Activated T-helper 2 cell treated with anti-CD3 and anti-CD28 coated beads, Interferon-gamma antibody, Interleukin-2, Interleukin-4, amounts not matched to agents 10 μg/mL and 5 μg/mL and 100 μg/mL, durations not matched to agents 14 hours and 24 hours and 36 hours (primary cell): ENCODE measurements around the gene ARGLU1. TPM values are rescaled to one million over a fixed set of nuclear protein-coding genes. Genes with fewer than 3 reads are reported as not detected.

Experiments
- DNase-seq: peaks from one replicate; pipeline ENCODE4 v3.0.0; 2021; ENCODE audit warnings: low spot score
- H3K27ac Mint-ChIP-seq: one replicate; pipeline ENCODE4 v1.8.0; 2021; ENCODE audit warnings: mixed read lengths
- H3K27me3 Mint-ChIP-seq: one replicate; pipeline ENCODE4 v1.8.0; 2021; ENCODE audit warnings: low read depth, mixed read lengths
- H3K36me3 Mint-ChIP-seq: one replicate; pipeline ENCODE4 v1.8.0; 2021; ENCODE audit warnings: low read depth, mixed read lengths
- H3K4me1 Mint-ChIP-seq: one replicate; pipeline ENCODE4 v1.8.0; 2021; ENCODE audit warnings: low read depth, mixed read lengths
- H3K4me3 Mint-ChIP-seq: one replicate; pipeline ENCODE4 v1.8.0; 2021; ENCODE audit warnings: low read depth, mild to moderate bottlenecking, moderate library complexity, mixed read lengths
- H3K9me3 Mint-ChIP-seq: one replicate; pipeline ENCODE4 v1.8.0; 2021; ENCODE audit warnings: mixed read lengths
- intact Hi-C: fragments of 100-400 bp; cut with micrococcal nuclease; formaldehyde crosslinking; loops from one replicate; pipeline ENCODE4 v1.15.1; 2023
- total RNA-seq: library from RNA; stranded (reverse); gene quantifications from 2 replicates; pipeline ENCODE4 v1.2.3, GENCODE V29; 2022

ARGLU1 gene
- total RNA-seq, 1 donor from 2014 or later = 90.4 TPM

- intact Hi-C loops = no loop called here
- no peaks in the 10 kb centered on the region for H3K36me3 Mint-ChIP-seq
- no peaks in the 10 kb centered on the region for H3K9me3 Mint-ChIP-seq
- peaks cover 39% of the 10 kb centered on the region for H3K27me3 Mint-ChIP-seq
- no peak overlapping the region for H3K4me3 Mint-ChIP-seq
- DNase-seq = no peak
- no peaks in the 10 kb centered on the region for H3K4me1 Mint-ChIP-seq
- no peak overlapping the region for H3K27ac Mint-ChIP-seq
These were observed 42.1 kb downstream of the ARGLU1 start for GRCh38 chr13:106525865-106526264.

GRCh38 chr13:106524108-106524507 lies 43.8 kb downstream of the ARGLU1 start:
- Mint-ChIP-seq H3K4me1 (no peaks in the 10 kb centered on the region), H3K9me3 (no peaks in the 10 kb centered on the region), H3K27ac (no peak overlapping the region), H3K36me3 (no peaks in the 10 kb centered on the region), H3K4me3 (no peak overlapping the region), H3K27me3 (peaks cover 29% of the 10 kb centered on the region)
- no peak for DNase-seq
- intact Hi-C loops = no loop called here

- Mint-ChIP-seq H3K4me3 (no peak overlapping the region), H3K27ac (no peak overlapping the region), H3K27me3 (peaks cover 27% of the 10 kb centered on the region), H3K36me3 (no peaks in the 10 kb centered on the region), H3K9me3 (no peaks in the 10 kb centered on the region), H3K4me1 (no peaks in the 10 kb centered on the region)
- DNase-seq = no peak
- intact Hi-C loops = no loop called here
These were observed 44.4 kb downstream of the ARGLU1 start for GRCh38 chr13:106523576-106523975.

- Mint-ChIP-seq H3K36me3 (no peaks in the 10 kb centered on the region), H3K27me3 (peaks cover 22% of the 10 kb centered on the region)
These were observed 44.9 kb downstream of the ARGLU1 start for GRCh38 chr13:106522898-106523525.

GRCh38 chr13:106522112-106522705 lies 45.7 kb downstream of the ARGLU1 start:
- Mint-ChIP-seq H3K36me3 (no peaks in the 10 kb centered on the region), H3K9me3 (no peaks in the 10 kb centered on the region), H3K27me3 (peaks cover 15% of the 10 kb centered on the region), H3K27ac (no peak overlapping the region), H3K4me1 (no peaks in the 10 kb centered on the region), H3K4me3 (no peak overlapping the region)
- intact Hi-C loops = no loop called here
- no peak for DNase-seq

More at GRCh38 chr13:106522898-106523525, 44.9 kb downstream of the ARGLU1 start:
- Mint-ChIP-seq H3K4me1 (no peaks in the 10 kb centered on the region), H3K27ac (no peak overlapping the region), H3K9me3 (no peaks in the 10 kb centered on the region), H3K4me3 (no peak overlapping the region)
- no peak for DNase-seq
- intact Hi-C loops = no loop called here

- Mint-ChIP-seq H3K9me3 (no peaks in the 10 kb centered on the region), H3K36me3 (no peaks in the 10 kb centered on the region), H3K4me3 (no peak overlapping the region), H3K27ac (no peak overlapping the region), H3K27me3 (peaks cover 9% of the 10 kb centered on the region), H3K4me1 (no peaks in the 10 kb centered on the region)
- intact Hi-C loops = no loop called here
- no peak for DNase-seq
These were observed 46.7 kb downstream of the ARGLU1 start for GRCh38 chr13:106521095-106521799.

- H3K27me3 Mint-ChIP-seq = peaks cover 9% of the 10 kb centered on the region
- no peak for DNase-seq
- H3K36me3 Mint-ChIP-seq = no peaks in the 10 kb centered on the region
- H3K9me3 Mint-ChIP-seq = no peaks in the 10 kb centered on the region
- H3K4me1 Mint-ChIP-seq = no peaks in the 10 kb centered on the region
- H3K4me3 Mint-ChIP-seq = no peak overlapping the region
- no peak overlapping the region for H3K27ac Mint-ChIP-seq
- intact Hi-C loops = no loop called here
These were observed 47.5 kb downstream of the ARGLU1 start for GRCh38 chr13:106520251-106521054.

- no peak for DNase-seq
- H3K9me3 Mint-ChIP-seq = no peaks in the 10 kb centered on the region
- H3K36me3 Mint-ChIP-seq = no peaks in the 10 kb centered on the region
- H3K4me1 Mint-ChIP-seq = no peaks in the 10 kb centered on the region
- intact Hi-C loops = no loop called here
- no peak overlapping the region for H3K4me3 Mint-ChIP-seq
- H3K27me3 Mint-ChIP-seq = peaks cover 15% of the 10 kb centered on the region
- no peak overlapping the region for H3K27ac Mint-ChIP-seq
These were observed 49.4 kb downstream of the ARGLU1 start for GRCh38 chr13:106518512-106518911.

- Mint-ChIP-seq H3K36me3 (no peaks in the 10 kb centered on the region), H3K27ac (no peak overlapping the region), H3K27me3 (peaks cover 17% of the 10 kb centered on the region), H3K4me1 (peaks cover 2% of the 10 kb centered on the region), H3K9me3 (no peaks in the 10 kb centered on the region), H3K4me3 (no peak overlapping the region)
- DNase-seq = no peak
- intact Hi-C loops = no loop called here
These were observed 50.7 kb downstream of the ARGLU1 start for GRCh38 chr13:106517109-106517847.

GRCh38 chr13:106515635-106516254 lies 52.2 kb downstream of the ARGLU1 start:
- intact Hi-C loops = no loop called here
- H3K9me3 Mint-ChIP-seq = no peaks in the 10 kb centered on the region
- no peaks in the 10 kb centered on the region for H3K36me3 Mint-ChIP-seq
- H3K4me3 Mint-ChIP-seq = no peak overlapping the region
- H3K27me3 Mint-ChIP-seq = peaks cover 17% of the 10 kb centered on the region
- no peak overlapping the region for H3K27ac Mint-ChIP-seq
- peaks cover 2% of the 10 kb centered on the region for H3K4me1 Mint-ChIP-seq
- DNase-seq = no peak

GRCh38 chr13:106514928-106515634 lies 52.9 kb downstream of the ARGLU1 start:
- peaks cover 13% of the 10 kb centered on the region for H3K27me3 Mint-ChIP-seq
- H3K4me3 Mint-ChIP-seq = no peak overlapping the region
- no peaks in the 10 kb centered on the region for H3K36me3 Mint-ChIP-seq
- H3K9me3 Mint-ChIP-seq = no peaks in the 10 kb centered on the region
- intact Hi-C loops = no loop called here
- H3K27ac Mint-ChIP-seq = no peak overlapping the region
- H3K4me1 Mint-ChIP-seq = peaks cover 2% of the 10 kb centered on the region
- no peak for DNase-seq
